Epidermal melanocyte (primary cell): ENCODE results near the gene ARHGEF19.
"Not testable (repeated sequence)": the region's sequence is repeated elsewhere in the genome, so short reads cannot be mapped to it uniquely, and the experiment has no call there.

ENCODE experiments used
- DNase-seq: peaks from one replicate; pipeline ENCODE4 v3.0.0; 2011; ENCODE audit warnings: low spot score; ENCODE audit not compliant: insufficient read length

ARHGEF19 gene

GRCh38 chr1:16205334-16205671 is 7.1 kb downstream of the ARHGEF19 start:
- DNase-seq, result no peak

DNA sequence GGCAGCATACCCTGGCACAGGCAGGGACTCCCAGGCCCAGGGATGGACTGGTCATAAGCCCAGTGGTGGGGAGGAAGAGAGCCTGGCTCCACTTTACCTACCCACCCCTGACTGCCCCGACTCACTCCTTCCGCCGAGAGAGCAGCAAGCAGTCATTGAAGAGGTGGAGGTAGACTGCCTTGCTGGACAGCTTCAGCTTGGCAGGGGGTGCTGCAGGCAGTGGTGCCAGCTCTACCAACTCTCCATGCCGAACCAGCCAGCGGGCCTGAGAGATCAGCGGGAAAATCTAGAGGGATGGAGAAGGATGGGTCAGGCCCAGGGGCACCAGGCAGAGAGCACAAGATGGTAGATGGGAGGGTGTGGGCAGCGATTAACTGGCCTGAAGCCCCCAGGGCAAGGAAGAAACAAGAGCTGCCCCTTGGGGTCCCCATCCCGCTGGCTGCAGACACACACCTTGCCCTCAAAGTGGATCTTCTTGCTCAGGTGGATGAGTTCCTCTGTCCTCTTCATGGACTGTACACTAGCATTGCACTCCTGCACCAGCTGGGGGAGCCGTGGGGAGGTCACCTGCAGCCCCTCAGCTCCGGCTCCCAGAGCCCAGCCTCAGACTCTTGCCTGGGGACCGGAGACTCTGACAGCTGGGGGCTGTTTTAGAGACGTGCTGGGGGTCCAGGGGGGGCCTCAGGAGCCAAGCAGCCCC is 7.7 kb downstream of the ARHGEF19 start:
- no peak for DNase-seq

DNA sequence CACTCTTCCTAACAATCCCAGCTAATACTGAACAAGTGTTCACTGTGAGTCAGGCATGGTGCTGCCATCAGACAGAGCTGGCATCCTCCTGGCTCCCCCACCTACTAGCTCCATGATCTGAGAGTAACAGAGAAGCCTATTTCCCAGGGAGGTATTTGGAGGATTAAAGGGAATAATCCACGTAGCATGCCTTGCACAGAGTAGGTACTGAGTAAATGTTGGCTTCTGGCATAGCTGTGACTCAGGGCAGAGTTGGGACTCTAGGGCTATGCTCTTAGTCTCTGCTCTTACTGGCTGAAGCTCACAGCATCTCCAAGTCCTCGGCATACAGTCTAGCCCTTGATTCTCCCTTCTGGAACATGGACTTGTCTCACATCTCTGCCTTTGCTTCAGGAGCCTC is 8.2 kb downstream of the ARHGEF19 start:
- no peak for DNase-seq

DNA sequence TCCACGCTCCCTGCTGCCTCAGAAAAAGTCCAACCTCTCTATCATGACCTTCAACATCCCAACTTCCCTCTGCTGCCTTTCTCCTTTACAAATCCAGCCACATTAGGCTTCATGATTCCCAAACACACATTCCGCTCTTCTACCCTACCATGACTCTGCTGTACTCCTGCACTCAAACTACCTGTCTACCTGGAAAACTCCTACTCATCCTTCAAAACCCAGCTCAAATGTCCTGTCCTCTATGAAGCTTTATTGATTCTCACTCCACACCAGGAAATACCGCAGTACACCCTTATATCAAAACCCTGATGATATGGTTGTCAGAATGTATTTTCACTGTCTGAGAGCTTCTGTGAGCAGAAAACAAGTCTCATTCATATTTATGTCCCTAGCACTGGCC is 8.9 kb downstream of the ARHGEF19 start:
- DNase-seq, result no peak

DNA sequence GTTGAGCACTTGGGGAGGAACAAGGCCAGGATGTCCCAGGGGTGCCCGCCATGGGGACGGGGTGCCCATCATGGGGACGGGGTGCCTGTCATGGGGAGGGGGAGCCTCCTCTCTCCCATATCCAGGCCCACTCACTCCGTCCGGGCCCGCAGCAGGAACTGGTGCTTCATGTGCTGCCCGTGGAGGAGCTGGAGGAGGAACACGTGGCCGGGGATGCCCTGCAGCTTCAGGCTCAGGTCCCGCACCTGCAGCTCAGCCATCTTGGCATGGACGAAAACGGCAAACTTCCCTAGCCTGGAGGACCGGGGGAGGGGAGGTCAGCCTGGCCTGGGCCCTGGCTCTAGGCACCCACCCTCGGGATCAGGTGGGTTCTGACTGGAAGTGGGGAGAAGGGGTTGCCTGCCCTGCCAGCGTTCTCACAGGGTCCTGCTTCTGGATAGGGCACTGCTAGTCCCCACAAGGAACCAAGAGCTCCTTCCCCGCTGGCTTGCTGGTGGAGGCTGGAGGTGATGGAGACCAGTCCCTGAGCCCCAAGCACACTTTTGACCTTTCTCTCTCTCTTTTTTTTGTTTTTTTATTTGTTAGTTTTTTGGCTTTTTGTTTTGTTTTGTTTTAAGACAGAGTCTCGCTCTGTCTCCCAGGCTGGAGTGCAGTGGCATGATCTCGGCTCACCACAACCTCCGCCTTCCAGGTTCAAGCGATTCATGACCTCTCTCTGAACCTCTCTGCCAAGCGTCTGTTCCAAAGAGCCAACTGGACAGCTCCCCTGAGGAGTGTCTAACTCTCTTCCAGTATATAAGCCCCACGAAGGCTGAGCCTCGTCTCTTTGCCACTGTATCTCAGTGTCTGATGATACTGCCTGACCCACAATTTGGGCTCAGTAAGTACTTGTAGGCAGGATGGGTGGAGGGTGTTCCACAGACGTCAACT is 9.9 kb downstream of the ARHGEF19 start:
- no peak for DNase-seq

DNA sequence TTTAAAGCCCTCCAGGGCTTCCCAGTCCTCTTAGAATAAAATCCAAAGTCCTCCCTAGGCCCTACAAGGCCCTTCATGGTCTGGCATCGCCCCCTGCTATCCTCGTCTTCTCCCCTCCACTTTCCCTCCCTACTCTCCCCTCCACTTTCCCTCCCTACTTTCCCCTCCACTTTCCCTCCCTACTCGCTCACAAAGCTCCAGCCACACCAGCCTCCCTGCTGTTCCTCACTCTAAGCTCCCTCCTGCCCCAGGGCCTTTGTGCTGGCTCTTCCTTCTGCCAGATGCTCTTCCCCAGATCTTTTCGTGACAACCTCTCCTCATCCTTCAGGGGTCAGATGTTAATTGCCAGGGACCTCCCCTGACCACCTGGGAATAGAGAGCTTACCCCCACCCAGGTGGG is 12.8 kb downstream of the ARHGEF19 start:
- no peak for DNase-seq

- no peak for DNase-seq
Measured at GRCh38 chr1:16199157-16199501, 13.3 kb downstream of the ARHGEF19 start.

- DNase-seq, result no peak
Measured at GRCh38 chr1:16198444-16199156, 13.9 kb downstream of the ARHGEF19 start.

DNA sequence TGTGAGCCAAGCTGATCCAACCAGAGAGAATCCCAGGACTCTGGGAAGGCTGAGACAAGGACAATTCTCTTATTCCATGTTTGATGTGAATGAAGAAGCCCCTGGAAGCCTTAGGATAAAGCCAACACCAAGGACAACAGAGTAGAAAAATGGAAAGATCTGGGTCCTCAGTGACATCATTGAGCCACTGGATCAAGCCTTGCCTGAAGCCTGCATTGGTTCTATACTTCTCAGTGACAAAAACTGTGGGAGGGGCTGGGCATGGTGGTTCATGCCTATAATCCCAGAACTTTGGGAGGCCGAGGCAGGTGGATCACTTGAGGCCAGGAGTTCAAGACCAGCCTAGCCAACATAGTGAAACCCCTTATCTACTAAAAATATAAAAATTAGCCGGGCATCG is 15.6 kb downstream of the ARHGEF19 start:
- DNase-seq, result no peak

DNA sequence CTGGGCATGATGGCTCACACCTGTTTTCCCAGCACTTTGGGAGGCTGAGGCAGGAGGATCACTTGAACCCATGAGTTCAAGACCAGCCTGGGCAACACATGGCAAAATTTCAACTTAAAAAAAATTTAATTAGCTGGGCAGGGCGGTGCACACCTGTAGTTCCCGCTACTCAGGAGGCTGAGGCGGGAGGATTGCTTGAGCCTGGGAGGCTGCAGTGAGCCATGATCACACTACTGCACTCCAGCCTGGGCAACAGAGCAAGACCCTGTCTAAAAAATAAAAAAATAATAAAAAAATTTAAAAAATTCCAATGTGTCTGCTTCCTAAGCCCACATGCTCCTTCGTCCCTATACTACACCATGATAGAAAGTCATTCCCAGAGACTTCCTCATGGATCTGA is 16.3 kb downstream of the ARHGEF19 start:
- DNase-seq, result not testable (repeated sequence)

GRCh38 chr1:16195518-16195905 is 16.9 kb downstream of the ARHGEF19 start:
- no peak for DNase-seq

- DNase-seq, result no peak
Measured at GRCh38 chr1:16191916-16192546, 20.4 kb downstream of the ARHGEF19 start.

DNA sequence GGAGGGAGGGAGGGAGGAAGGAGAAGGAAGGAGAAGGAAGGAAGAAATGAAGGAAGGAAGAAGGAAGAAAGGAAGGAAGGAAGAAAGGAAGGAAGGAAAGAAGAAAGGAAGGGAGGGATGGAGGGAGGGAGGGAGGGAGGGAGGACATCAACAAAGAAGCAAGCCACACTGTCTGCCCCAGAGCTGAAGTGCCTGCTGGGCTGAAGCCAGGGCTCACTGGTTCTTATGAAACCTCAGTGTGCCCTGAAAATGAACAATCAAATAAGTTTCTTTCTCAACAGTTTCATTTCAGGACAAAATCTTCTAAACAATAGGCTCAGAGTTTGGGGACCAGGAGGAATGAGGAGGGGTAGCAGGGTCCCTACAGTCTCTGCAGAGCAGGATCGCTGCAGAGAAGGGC is 21.1 kb downstream of the ARHGEF19 start:
- no peak for DNase-seq

- no peak for DNase-seq
Measured at GRCh38 chr1:16189921-16190621, 22.4 kb downstream of the ARHGEF19 start.

- DNase-seq, result no peak
Measured at GRCh38 chr1:16189003-16189402, 23.4 kb downstream of the ARHGEF19 start.

GRCh38 chr1:16187748-16188401 is 24.6 kb downstream of the ARHGEF19 start:
- DNase-seq, result peak; percentile 64

DNA sequence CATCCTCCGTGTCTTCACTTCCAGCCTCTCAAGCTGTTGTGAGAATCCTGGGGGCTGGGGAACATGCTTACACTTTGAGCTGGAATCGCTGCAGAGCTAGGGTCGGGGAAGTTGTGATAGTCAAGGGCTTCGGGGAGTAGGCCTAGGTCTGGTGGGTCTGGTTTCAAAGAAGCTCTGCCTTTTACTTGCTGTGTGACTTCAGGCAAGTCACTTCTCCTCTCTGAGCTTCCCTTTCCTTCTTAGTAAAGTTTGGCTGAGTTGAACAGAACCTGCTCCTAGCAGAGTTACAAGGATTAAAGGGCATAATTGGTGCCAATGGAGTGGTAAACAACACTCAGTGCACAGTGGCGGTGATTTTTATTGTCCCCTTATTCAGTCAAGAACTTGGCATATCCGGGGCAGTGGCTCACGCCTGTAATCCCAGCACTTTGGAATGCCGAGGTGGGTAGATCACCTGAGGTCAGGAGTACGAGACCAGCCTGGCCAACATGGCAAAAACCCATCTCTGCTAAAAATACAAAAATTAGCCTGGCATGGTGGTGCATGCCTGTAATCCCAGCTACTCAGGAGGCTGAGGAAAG is 25.7 kb downstream of the ARHGEF19 start:
- no peak for DNase-seq

DNA sequence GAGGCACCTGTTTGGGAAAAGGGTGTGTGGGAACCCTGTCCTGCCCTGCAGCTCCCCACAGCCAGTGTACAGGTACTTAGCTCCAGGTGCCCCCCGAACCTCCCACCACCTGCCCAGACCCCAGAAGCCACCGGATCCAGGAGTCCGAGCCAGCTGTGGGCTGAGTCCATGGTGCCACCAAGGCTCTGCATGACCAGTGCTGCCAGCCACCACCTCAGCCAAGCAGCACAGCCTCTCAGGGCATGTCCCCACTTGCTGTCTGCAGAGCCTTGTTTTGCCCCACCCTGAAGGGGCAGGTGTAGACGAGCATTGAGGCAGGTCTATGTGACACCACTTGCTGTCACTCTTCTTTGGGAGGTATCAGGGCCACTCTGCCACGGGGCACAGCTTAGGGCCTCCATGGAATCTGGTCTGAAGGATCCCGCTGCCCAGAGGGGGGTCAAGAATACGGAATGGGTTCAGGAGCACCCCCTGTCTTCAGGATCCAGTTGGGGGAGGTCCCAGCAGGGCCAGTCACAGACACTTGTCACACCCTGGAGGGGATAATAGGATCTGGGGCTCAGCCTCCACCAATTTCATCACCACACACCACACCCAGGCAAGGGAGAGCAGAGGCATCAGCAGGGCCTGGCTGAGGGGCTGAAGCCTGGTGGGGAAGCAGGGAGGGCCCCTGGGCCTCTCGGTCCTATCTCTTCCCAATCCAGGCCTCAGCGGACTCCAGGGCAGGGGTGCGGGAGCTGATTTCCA is 27.7 kb downstream of the ARHGEF19 start:
- no peak for DNase-seq

GRCh38 chr1:16183765-16184556 is 28.5 kb downstream of the ARHGEF19 start:
- no peak for DNase-seq
